ENCODE data around the gene CLCN6. TPM values are rescaled to one million over a fixed set of nuclear protein-coding genes. Genes with fewer than 3 reads are reported as not detected.

Gene CLCN6
- total and polyA plus RNA-seq, 7 experiments from 2014 or later: 3.4 to 23.0 (median 17.4) TPM

DNA sequence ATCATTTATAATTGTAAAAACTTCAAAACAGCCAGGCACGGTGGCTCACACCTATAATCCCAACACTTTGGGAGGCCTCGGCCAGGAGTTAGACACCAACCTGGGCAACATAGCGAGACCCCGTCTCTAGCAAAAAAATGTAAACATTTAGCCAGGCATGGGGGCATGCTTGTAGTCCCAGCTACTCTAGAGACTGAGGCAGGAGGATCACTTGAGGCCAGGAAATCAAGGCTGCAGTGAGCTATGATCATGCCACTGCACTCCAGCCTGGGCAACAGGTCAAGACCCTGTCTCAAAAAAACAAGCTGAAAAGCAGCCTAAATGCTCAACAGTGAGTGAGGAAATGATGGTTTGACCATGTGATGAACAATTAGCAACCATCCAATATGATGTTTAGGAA, 36.7 kb upstream of the CLCN6 start:
- ATAC-seq (no peak), DNase-seq (no peak)
- Mint-ChIP-seq H3K9me3 (no peaks in the 10 kb centered on the region), H3K27me3 (no peaks in the 10 kb centered on the region), H3K4me1 (no peaks in the 10 kb centered on the region), H3K36me3 (no peaks in the 10 kb centered on the region), H3K27ac (no peak overlapping the region), H3K4me3 (no peak overlapping the region)
- Histone ChIP-seq H3K9me3 (ENCODE audit: control insufficient read depth in 2 of 3, low read length in 3 of 3) (no peaks in the 10 kb centered on the region), H3K27ac (ENCODE audit: low read depth, low read length) (no peak overlapping the region), H3K4me3 (ENCODE audit: low read length) (no peak overlapping the region), H3K4me1 (ENCODE audit: control insufficient read depth in 2 of 2, insufficient read depth in 2 of 2, low read length in 2 of 2) (no peaks in the 10 kb centered on the region), H3K36me3 (ENCODE audit: control insufficient read depth in 2 of 3, insufficient read depth in 3 of 3, low read length in 3 of 3) (no peaks in the 10 kb centered on the region), H3K27me3 (ENCODE audit: control insufficient read depth in 2 of 2, insufficient read depth in 2 of 2, low read length in 2 of 2) (no peaks in the 10 kb centered on the region)
- ChIA-PET CTCF (interaction anchor here (0.9 kb wide), 1 partner anchor 11 kb away, joined by 4 read pairs; no protein-coding TSS in a partner anchor), POLR2A (no interaction called here)
- intact Hi-C loops (cut with micrococcal nuclease): no loop called here

DNA sequence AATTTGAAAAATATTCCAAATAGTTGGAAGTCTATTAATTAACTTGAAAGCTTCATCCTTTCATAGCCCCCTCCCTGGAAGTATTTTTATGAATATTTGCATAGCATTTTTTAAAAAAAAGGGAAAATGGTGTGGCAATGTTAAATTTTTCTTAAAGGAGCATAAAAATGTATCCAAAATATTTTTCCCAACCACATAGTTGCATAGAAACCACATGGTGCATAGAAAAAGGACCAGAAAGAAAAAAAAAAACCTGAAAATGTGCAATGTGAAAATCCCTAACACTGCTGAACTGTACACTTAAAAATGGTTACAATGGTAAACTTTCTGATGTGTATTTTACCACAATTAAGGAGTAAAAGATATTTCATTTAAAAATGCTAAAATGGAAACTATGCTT, 36.0 kb upstream of the CLCN6 start:
- intact Hi-C loops (cut with micrococcal nuclease): no loop called here
- H3K27me3 Mint-ChIP-seq: peaks cover 0 to 3% (median 0%) of the 10 kb centered on the region in 5 donors
- no peaks in the 10 kb centered on the region for H3K9me3 Mint-ChIP-seq
- H3K36me3 Mint-ChIP-seq: no peaks in the 10 kb centered on the region
- ChIA-PET POLR2A (no interaction called here), CTCF (interaction anchor here (0.9 kb wide), 1 partner anchor 10 kb away, joined by 4 read pairs; no protein-coding TSS in a partner anchor)
- H3K36me3 ChIP-seq (ENCODE audit: control insufficient read depth in 2 of 3, insufficient read depth in 3 of 3, low read length in 3 of 3): no peaks in the 10 kb centered on the region
- H3K27me3 ChIP-seq (ENCODE audit: control insufficient read depth in 2 of 2, insufficient read depth in 2 of 2, low read length in 2 of 2): no peaks in the 10 kb centered on the region
- no peak overlapping the region for H3K27ac ChIP-seq (ENCODE audit: low read depth, low read length)
- no peaks in the 10 kb centered on the region for H3K4me1 ChIP-seq (ENCODE audit: control insufficient read depth in 2 of 2, insufficient read depth in 2 of 2, low read length in 2 of 2)
- no peak for ATAC-seq
- no peak for DNase-seq
- no peak overlapping the region for H3K27ac Mint-ChIP-seq
- H3K9me3 ChIP-seq (ENCODE audit: control insufficient read depth in 2 of 3, low read length in 3 of 3): no peaks in the 10 kb centered on the region
- H3K4me3 ChIP-seq (ENCODE audit: low read length): no peak overlapping the region
- H3K4me3 Mint-ChIP-seq: no peak overlapping the region
- no peaks in the 10 kb centered on the region for H3K4me1 Mint-ChIP-seq

DNA sequence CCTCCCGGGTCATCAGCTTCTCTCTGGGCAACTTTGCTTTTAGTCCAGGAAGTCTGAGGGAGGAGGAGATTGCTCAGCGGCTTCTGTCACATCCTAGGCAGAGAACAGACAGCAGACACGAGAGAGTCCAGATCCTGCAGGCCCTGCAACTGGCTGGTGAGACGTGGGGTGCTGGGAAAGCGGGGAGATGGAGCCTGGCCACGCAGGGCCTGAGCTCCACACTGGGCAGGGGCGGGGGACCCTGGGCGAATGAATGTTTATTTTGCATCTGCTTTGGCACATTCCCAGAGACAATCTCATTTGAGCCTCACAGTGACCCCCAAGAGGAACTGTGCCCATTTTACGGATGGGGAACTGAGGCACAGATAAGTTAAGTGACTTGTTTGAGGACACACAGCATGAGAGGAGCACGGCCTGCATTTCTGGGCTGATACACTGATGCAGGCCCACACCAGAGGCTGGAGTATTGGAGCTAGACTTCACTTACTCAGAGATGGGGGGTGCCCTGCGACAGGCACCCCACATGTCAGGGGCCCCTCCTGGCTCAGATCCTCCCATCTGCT, 34.4 kb upstream of the CLCN6 start:
- Mint-ChIP-seq H3K36me3 (no peaks in the 10 kb centered on the region), H3K27ac (no peak overlapping the region), H3K27me3 (peaks cover 0 to 3% (median 0%) of the 10 kb centered on the region in 5 donors), H3K4me1 (no peaks in the 10 kb centered on the region), H3K4me3 (no peak overlapping the region), H3K9me3 (no peaks in the 10 kb centered on the region)
- DNase-seq (no peak), ATAC-seq (no peak)
- Histone ChIP-seq H3K4me3 (ENCODE audit: low read length) (no peak overlapping the region), H3K27me3 (ENCODE audit: control insufficient read depth in 2 of 2, insufficient read depth in 2 of 2, low read length in 2 of 2) (no peaks in the 10 kb centered on the region), H3K4me1 (ENCODE audit: control insufficient read depth in 2 of 2, insufficient read depth in 2 of 2, low read length in 2 of 2) (no peaks in the 10 kb centered on the region), H3K36me3 (ENCODE audit: control insufficient read depth in 2 of 3, insufficient read depth in 3 of 3, low read length in 3 of 3) (no peaks in the 10 kb centered on the region), H3K9me3 (ENCODE audit: control insufficient read depth in 2 of 3, low read length in 3 of 3) (no peaks in the 10 kb centered on the region), H3K27ac (ENCODE audit: low read depth, low read length) (no peak overlapping the region)
- intact Hi-C loops (cut with micrococcal nuclease): no loop called here
- CTCF ChIA-PET: no interaction called here
- POLR2A ChIA-PET: no interaction called here

DNA sequence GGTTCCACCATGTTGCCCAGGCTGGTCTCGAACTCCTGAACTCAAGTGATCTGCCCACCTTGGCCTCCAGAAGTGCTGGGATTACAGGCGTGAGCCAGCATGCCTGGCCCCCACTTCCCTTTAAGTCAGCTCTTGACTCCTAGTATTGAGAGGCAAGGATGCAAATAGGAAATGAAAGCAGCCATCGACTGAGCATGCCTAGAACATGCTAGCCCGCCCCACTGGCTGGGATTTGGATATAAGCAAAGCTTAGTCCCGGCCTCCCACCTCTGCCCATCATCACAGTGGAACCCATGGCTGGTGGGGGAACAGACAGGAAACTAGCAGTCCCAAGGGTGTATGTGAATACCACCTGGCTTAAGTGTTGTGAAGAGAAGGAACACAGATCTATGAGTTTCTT, 33.5 kb upstream of the CLCN6 start:
- CTCF ChIA-PET: no interaction called here
- DNase-seq: no peak
- no peak overlapping the region for H3K27ac ChIP-seq (ENCODE audit: low read depth, low read length)
- no peaks in the 10 kb centered on the region for H3K27me3 ChIP-seq (ENCODE audit: control insufficient read depth in 2 of 2, insufficient read depth in 2 of 2, low read length in 2 of 2)
- intact Hi-C loops (cut with micrococcal nuclease): no loop called here
- Mint-ChIP-seq H3K4me3 (no peak overlapping the region), H3K36me3 (no peaks in the 10 kb centered on the region), H3K9me3 (no peaks in the 10 kb centered on the region), H3K27ac (no peak overlapping the region), H3K27me3 (peaks cover 0 to 3% (median 0%) of the 10 kb centered on the region in 5 donors), H3K4me1 (no peaks in the 10 kb centered on the region)
- no peak for ATAC-seq
- no peak overlapping the region for H3K4me3 ChIP-seq (ENCODE audit: low read length)
- H3K36me3 ChIP-seq (ENCODE audit: control insufficient read depth in 2 of 3, insufficient read depth in 3 of 3, low read length in 3 of 3): no peaks in the 10 kb centered on the region
- no peaks in the 10 kb centered on the region for H3K4me1 ChIP-seq (ENCODE audit: control insufficient read depth in 2 of 2, insufficient read depth in 2 of 2, low read length in 2 of 2)
- no peaks in the 10 kb centered on the region for H3K9me3 ChIP-seq (ENCODE audit: control insufficient read depth in 2 of 3, low read length in 3 of 3)
- POLR2A ChIA-PET: no interaction called here

DNA sequence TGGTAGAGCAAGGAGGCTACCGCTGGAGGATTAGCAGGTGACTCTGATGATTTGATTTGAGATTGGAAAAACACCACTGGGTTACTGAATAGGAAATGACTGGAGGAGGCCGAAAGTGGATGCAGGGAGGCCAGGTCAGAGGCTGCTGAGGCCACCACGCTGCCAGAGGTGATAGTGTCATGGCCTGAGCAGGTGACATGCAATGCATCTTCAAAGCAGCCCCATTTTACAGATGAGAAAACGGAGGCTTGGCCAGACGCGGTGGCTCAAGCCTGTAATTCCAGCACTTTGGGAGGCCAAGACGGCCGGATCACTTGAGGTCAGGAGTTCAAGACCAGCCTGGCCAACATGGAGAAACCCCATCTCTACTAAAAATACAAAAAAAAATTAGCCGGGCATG, 31.2 kb upstream of the CLCN6 start:
- ATAC-seq: no peak
- Histone ChIP-seq H3K4me3 (ENCODE audit: low read length) (no peak overlapping the region), H3K4me1 (ENCODE audit: control insufficient read depth in 2 of 2, insufficient read depth in 2 of 2, low read length in 2 of 2) (no peaks in the 10 kb centered on the region), H3K36me3 (ENCODE audit: control insufficient read depth in 2 of 3, insufficient read depth in 3 of 3, low read length in 3 of 3) (no peaks in the 10 kb centered on the region), H3K9me3 (ENCODE audit: control insufficient read depth in 2 of 3, low read length in 3 of 3) (no peaks in the 10 kb centered on the region), H3K27ac (ENCODE audit: low read depth, low read length) (no peak overlapping the region), H3K27me3 (ENCODE audit: control insufficient read depth in 2 of 2, insufficient read depth in 2 of 2, low read length in 2 of 2) (no peaks in the 10 kb centered on the region)
- Mint-ChIP-seq H3K27me3 (peaks cover 0 to 3% (median 0%) of the 10 kb centered on the region in 5 donors), H3K9me3 (no peaks in the 10 kb centered on the region), H3K27ac (no peak overlapping the region), H3K4me1 (no peaks in the 10 kb centered on the region), H3K4me3 (no peak overlapping the region), H3K36me3 (no peaks in the 10 kb centered on the region)
- intact Hi-C loops (cut with micrococcal nuclease): no loop called here
- DNase-seq: no peak
- POLR2A ChIA-PET: no interaction called here
- CTCF ChIA-PET: no interaction called here

DNA sequence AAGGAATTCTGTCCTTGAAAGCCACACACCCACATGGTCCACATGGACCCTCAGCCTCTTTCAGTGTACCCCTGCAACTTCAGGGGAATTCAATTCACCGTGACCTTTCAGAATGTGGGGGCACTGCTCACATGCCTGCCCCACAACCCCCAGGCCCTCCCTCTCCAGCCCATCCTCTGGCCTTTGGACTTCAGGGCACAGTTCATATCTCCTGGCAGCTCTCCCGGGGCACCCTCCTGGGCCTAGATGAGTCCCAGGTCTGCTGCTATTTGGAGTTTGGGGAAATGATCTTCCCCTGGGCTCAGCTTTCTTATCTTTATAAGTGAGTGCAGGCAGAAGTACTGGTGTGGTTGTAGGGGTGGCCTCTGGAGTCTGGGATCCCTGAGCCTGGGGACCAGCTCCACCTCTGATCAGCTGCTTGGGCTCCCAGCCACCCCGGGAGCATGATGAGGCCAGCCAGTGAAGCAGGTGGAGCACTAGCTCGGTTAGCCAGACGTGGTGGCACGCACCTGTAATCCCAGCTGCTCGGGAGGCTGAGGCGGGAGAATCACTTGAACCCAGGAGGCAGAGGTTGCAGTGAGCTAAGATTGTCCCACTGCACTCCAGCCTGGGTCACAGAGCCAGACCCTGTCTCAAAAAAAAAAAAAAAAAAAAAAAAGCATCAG, 28.2 kb upstream of the CLCN6 start:
- no peaks in the 10 kb centered on the region for H3K27me3 ChIP-seq (ENCODE audit: control insufficient read depth in 2 of 2, insufficient read depth in 2 of 2, low read length in 2 of 2)
- H3K27ac ChIP-seq (ENCODE audit: low read depth, low read length): no peak overlapping the region
- Mint-ChIP-seq H3K27ac (no peak overlapping the region), H3K36me3 (no peaks in the 10 kb centered on the region), H3K4me3 (no peak overlapping the region), H3K27me3 (peaks cover 0 to 3% (median 0%) of the 10 kb centered on the region in 5 donors), H3K9me3 (no peaks in the 10 kb centered on the region), H3K4me1 (no peaks in the 10 kb centered on the region)
- ATAC-seq (no peak), DNase-seq (no peak)
- no peaks in the 10 kb centered on the region for H3K9me3 ChIP-seq (ENCODE audit: control insufficient read depth in 2 of 3, low read length in 3 of 3)
- no peaks in the 10 kb centered on the region for H3K36me3 ChIP-seq (ENCODE audit: control insufficient read depth in 2 of 3, insufficient read depth in 3 of 3, low read length in 3 of 3)
- intact Hi-C loops (cut with micrococcal nuclease): no loop called here
- no peak overlapping the region for H3K4me3 ChIP-seq (ENCODE audit: low read length)
- H3K4me1 ChIP-seq (ENCODE audit: control insufficient read depth in 2 of 2, insufficient read depth in 2 of 2, low read length in 2 of 2): no peaks in the 10 kb centered on the region
- ChIA-PET CTCF (no interaction called here), POLR2A (no interaction called here)

DNA sequence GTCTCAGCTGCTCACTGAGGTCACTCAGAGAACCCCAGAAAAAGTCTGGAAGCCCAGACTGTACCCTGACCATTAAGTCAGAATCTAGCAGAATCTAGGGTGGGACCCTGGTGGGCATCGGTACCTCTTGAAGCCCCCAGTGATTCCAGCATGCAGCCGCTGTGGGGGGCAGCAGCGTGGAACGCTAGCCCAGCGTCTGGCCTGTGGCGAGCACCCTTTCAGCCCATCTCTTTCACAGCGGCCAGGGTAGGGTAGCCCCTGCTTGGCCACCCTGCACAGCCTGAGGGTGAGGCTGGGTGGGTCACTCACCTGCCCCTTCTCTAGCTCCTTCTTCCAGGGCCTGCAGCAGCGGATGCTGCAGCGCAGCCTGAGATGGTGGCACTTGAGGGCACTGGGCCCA, 27.7 kb upstream of the CLCN6 start:
- POLR2A ChIA-PET: no interaction called here
- Mint-ChIP-seq H3K9me3 (no peaks in the 10 kb centered on the region), H3K27ac (no peak overlapping the region), H3K27me3 (peaks cover 0 to 3% (median 0%) of the 10 kb centered on the region in 5 donors), H3K4me3 (no peak overlapping the region), H3K36me3 (no peaks in the 10 kb centered on the region), H3K4me1 (no peaks in the 10 kb centered on the region)
- intact Hi-C loops (cut with micrococcal nuclease): no loop called here
- no peaks in the 10 kb centered on the region for H3K9me3 ChIP-seq (ENCODE audit: control insufficient read depth in 2 of 3, low read length in 3 of 3)
- no peaks in the 10 kb centered on the region for H3K36me3 ChIP-seq (ENCODE audit: control insufficient read depth in 2 of 3, insufficient read depth in 3 of 3, low read length in 3 of 3)
- H3K27ac ChIP-seq (ENCODE audit: low read depth, low read length): no peak overlapping the region
- CTCF ChIA-PET: no interaction called here
- no peak for DNase-seq
- no peak overlapping the region for H3K4me3 ChIP-seq (ENCODE audit: low read length)
- H3K27me3 ChIP-seq (ENCODE audit: control insufficient read depth in 2 of 2, insufficient read depth in 2 of 2, low read length in 2 of 2): no peaks in the 10 kb centered on the region
- no peaks in the 10 kb centered on the region for H3K4me1 ChIP-seq (ENCODE audit: control insufficient read depth in 2 of 2, insufficient read depth in 2 of 2, low read length in 2 of 2)
- no peak for ATAC-seq

Data from naive thymus-derived CD4-positive, alpha-beta T cell (primary cell).